Glutamatergic neuron (in vitro differentiated cells): ENCODE data around the gene ARRB2. TPM values are rescaled to one million over a fixed set of nuclear protein-coding genes. Genes with fewer than 3 reads are reported as not detected.

Experiments
- DNase-seq: peaks from one replicate; pipeline ENCODE4 v3.0.0; 2022
- H3K27ac Mint-ChIP-seq: one replicate; pipeline ENCODE4 v1.8.0; 2020; ENCODE audit warnings: mild to moderate bottlenecking, mixed read lengths, inconsistent platforms; ENCODE audit not compliant: unreplicated experiment
- H3K27me3 Mint-ChIP-seq: one replicate; pipeline ENCODE4 v1.8.0; 2020; ENCODE audit warnings: mild to moderate bottlenecking, moderate library complexity, mixed read lengths, inconsistent platforms; ENCODE audit not compliant: unreplicated experiment
- H3K36me3 Mint-ChIP-seq: one replicate; pipeline ENCODE4 v1.8.0; 2020; ENCODE audit warnings: mild to moderate bottlenecking, mixed read lengths, inconsistent platforms; ENCODE audit not compliant: unreplicated experiment
- H3K4me1 Mint-ChIP-seq: one replicate; pipeline ENCODE4 v1.8.0; 2020; ENCODE audit warnings: mild to moderate bottlenecking, low read depth, mixed read lengths, inconsistent platforms; ENCODE audit not compliant: unreplicated experiment
- H3K4me3 Mint-ChIP-seq: one replicate; pipeline ENCODE4 v1.8.0; 2020; ENCODE audit warnings: mild to moderate bottlenecking, mixed read lengths, inconsistent platforms; ENCODE audit not compliant: unreplicated experiment
- H3K9me3 Mint-ChIP-seq: one replicate; pipeline ENCODE4 v1.8.0; 2020; ENCODE audit warnings: mild to moderate bottlenecking, moderate library complexity, mixed read lengths, inconsistent platforms; ENCODE audit not compliant: unreplicated experiment
- total RNA-seq: library from RNA; stranded (reverse); fragmentation: NEBNext Ultra II Directional; extraction: Animal tissue kit (Norgen Biotek cat#: 25700); gene quantifications from one replicate; pipeline ENCODE4 v1.2.1, GENCODE V29; 2021; ENCODE audit not compliant: unreplicated experiment
- TF ChIP-seq, protein P1 (sequence below): fragments of 200-600 bp; sonication (generic); IDR thresholded peaks from one replicate; pipeline ENCODE4 v1.5.0; 2021; ENCODE audit not compliant: partially characterized antibody, unreplicated experiment

ARRB2 gene
- total RNA-seq, 1 donor from 2014 or later: 106 TPM

DNA sequence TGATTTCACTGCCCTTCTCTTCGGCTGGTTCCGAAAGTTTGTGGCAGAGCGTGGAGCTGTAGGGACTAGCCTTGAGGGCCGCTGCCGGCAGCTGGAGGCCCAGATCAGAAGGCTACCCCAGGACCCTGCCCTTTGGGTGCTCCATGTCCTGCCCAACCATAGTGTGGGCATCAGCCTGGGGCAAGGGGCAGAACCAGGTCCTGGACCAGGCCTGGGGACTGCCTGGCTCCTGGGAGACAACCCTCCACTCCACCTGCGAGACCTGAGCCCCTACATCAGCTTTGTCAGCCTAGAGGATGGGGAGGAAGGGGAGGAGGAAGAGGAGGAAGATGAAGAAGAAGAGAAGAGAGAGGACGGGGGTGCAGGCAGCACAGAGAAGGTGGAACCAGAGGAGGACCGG lies 30.2 kb downstream of the ARRB2 start:
- DNase-seq: no peak
- Mint-ChIP-seq H3K9me3 (peaks cover 2% of the 10 kb centered on the region), H3K27ac (peak overlapping the region; percentile 41), H3K4me3 (peak overlapping the region; percentile 68), H3K27me3 (peaks cover 32% of the 10 kb centered on the region), H3K36me3 (peaks cover 7% of the 10 kb centered on the region), H3K4me1 (no peaks in the 10 kb centered on the region)
- TF ChIP-seq, protein P1, sequence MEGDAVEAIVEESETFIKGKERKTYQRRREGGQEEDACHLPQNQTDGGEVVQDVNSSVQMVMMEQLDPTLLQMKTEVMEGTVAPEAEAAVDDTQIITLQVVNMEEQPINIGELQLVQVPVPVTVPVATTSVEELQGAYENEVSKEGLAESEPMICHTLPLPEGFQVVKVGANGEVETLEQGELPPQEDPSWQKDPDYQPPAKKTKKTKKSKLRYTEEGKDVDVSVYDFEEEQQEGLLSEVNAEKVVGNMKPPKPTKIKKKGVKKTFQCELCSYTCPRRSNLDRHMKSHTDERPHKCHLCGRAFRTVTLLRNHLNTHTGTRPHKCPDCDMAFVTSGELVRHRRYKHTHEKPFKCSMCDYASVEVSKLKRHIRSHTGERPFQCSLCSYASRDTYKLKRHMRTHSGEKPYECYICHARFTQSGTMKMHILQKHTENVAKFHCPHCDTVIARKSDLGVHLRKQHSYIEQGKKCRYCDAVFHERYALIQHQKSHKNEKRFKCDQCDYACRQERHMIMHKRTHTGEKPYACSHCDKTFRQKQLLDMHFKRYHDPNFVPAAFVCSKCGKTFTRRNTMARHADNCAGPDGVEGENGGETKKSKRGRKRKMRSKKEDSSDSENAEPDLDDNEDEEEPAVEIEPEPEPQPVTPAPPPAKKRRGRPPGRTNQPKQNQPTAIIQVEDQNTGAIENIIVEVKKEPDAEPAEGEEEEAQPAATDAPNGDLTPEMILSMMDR: no peak

DNA sequence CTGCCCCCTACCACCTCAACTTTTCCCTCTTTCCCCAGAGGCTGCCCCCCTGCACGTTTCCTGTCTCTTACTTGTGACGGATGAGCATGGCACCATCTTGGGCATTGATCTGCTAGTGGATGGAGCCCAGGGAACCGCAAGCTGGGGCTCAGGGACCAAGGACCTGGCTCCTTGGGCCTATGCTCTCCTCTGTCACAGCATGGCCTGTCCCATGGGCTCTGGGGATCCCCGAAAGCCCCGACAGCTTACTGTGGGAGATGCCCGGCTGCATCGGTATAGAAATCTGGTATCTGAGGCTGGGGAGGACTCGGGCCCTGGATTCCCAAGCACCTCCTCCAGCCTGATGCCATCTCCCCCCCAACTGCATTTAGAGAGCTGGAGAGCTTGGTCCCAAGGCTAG lies 31.1 kb downstream of the ARRB2 start:
- Mint-ChIP-seq H3K36me3 (peaks cover 7% of the 10 kb centered on the region), H3K4me3 (no peak overlapping the region), H3K9me3 (peaks cover 2% of the 10 kb centered on the region), H3K4me1 (no peaks in the 10 kb centered on the region), H3K27ac (no peak overlapping the region), H3K27me3 (peaks cover 32% of the 10 kb centered on the region)
- DNase-seq: no peak
- TF ChIP-seq, protein P1: no peak

DNA sequence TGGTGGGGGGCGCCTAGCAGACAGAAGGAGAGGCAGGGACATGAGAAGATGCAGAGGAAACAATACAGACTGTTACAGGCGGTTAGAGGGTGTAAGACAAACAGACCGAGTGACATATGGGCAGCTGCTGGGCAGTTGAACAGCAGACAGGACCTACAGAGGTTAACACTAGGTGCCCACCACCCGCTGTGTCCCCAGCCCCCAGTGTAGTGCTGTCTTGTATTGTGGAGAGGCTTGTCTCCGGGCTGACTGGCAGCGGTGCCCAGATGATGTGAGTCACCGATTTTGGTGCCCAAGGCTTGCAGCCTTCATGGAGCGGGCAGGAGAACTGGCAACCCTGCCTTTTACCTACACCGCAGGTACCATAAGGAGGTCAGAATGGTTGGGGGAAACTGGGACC lies 31.7 kb downstream of the ARRB2 start:
- H3K4me1 Mint-ChIP-seq: no peaks in the 10 kb centered on the region
- H3K9me3 Mint-ChIP-seq: peaks cover 2% of the 10 kb centered on the region
- TF ChIP-seq, protein P1: no peak

GRCh38 chr17:4742629-4743028 lies 32.2 kb downstream of the ARRB2 start:
- H3K4me1 Mint-ChIP-seq: no peaks in the 10 kb centered on the region
- TF ChIP-seq, protein P1: no peak
- no peak overlapping the region for H3K4me3 Mint-ChIP-seq
- H3K36me3 Mint-ChIP-seq: peaks cover 7% of the 10 kb centered on the region
- H3K9me3 Mint-ChIP-seq: peaks cover 2% of the 10 kb centered on the region
- H3K27me3 Mint-ChIP-seq: peaks cover 29% of the 10 kb centered on the region
- H3K27ac Mint-ChIP-seq: no peak overlapping the region
- no peak for DNase-seq

More for the DNA sequence above, 31.7 kb downstream of the ARRB2 start:
- peaks cover 29% of the 10 kb centered on the region for H3K27me3 Mint-ChIP-seq
- DNase-seq: no peak
- H3K27ac Mint-ChIP-seq: no peak overlapping the region
- no peak overlapping the region for H3K4me3 Mint-ChIP-seq
- H3K36me3 Mint-ChIP-seq: peaks cover 7% of the 10 kb centered on the region

DNA sequence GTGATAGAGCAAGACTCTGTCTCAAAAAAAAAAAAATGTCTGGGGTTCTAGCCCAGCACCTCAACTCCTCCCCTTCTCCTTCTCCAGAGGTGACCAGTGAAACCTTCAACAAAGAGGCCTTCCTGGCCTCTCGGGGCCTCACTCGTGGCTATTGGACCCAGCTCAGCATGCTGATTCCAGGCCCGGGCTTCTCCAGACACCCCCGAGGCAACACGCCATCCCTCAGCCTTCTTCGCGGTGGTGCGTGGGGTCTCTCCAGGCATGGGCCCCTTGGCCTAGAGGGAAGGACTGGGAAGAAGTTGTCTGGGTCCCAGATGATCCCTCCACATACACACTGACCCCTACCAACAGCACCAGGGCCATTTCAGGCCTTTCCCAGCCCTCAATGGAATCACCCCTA lies 32.8 kb downstream of the ARRB2 start:
- TF ChIP-seq, protein P1: no peak
- H3K27me3 Mint-ChIP-seq: peaks cover 27% of the 10 kb centered on the region
- no peak overlapping the region for H3K4me3 Mint-ChIP-seq
- peaks cover 2% of the 10 kb centered on the region for H3K9me3 Mint-ChIP-seq
- peaks cover 7% of the 10 kb centered on the region for H3K36me3 Mint-ChIP-seq
- no peaks in the 10 kb centered on the region for H3K4me1 Mint-ChIP-seq
- DNase-seq: no peak
- no peak overlapping the region for H3K27ac Mint-ChIP-seq
